Activated T-cell treated with anti-CD3 and anti-CD28 coated beads, Interleukin-2, amount 50 U/mL, for 24 hours (primary cell): ENCODE data around the gene NDUFS8.

Experiments used
- DNase-seq: peaks from one replicate; pipeline ENCODE4 v3.0.0-alpha.2; 2020
- H3K27ac Mint-ChIP-seq: 2 replicates; pipeline ENCODE4 v1.8.0; 2020; ENCODE audit warnings: mild to moderate bottlenecking, mixed read lengths
- H3K27me3 Mint-ChIP-seq: 2 replicates; pipeline ENCODE4 v1.8.0; 2020; ENCODE audit warnings: mixed read lengths
- H3K36me3 Mint-ChIP-seq: 2 replicates; pipeline ENCODE4 v1.8.0; 2020; ENCODE audit warnings: low read depth, mixed read lengths
- H3K4me1 Mint-ChIP-seq: 2 replicates; pipeline ENCODE4 v1.8.0; 2020; ENCODE audit warnings: low read depth, mixed read lengths
- H3K4me3 Mint-ChIP-seq: 2 replicates; pipeline ENCODE4 v1.8.0; 2020; ENCODE audit warnings: mild to moderate bottlenecking, moderate library complexity, mixed read lengths
- H3K9me3 Mint-ChIP-seq: 2 replicates; pipeline ENCODE4 v1.8.0; 2020; ENCODE audit warnings: mixed read lengths

Gene NDUFS8

DNA sequence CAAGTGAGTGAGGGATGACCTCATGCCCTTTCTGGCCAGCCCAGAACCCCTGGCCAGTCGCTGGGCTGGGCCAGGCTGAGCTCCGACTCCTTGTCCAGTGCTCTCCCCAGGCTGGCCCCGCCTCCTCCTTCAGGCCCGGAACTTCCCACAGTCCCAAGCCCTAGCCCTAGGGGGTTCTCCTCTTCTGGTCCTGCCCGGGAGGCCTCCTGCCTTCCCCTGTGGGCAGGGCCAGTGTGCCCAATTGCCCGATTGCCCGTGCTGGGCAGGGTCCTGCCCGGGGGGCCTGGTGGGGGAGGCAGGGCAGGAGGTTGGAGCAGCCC lies 12.5 kb downstream of the NDUFS8 start:
- H3K27me3 Mint-ChIP-seq: no peaks in the 10 kb centered on the region
- peaks cover 18% of the 10 kb centered on the region for H3K4me1 Mint-ChIP-seq
- peaks cover 52% of the 10 kb centered on the region for H3K36me3 Mint-ChIP-seq
- H3K9me3 Mint-ChIP-seq: no peaks in the 10 kb centered on the region
- H3K4me3 Mint-ChIP-seq: no peak overlapping the region
- H3K27ac Mint-ChIP-seq: no peak overlapping the region
- no peak for DNase-seq

DNA sequence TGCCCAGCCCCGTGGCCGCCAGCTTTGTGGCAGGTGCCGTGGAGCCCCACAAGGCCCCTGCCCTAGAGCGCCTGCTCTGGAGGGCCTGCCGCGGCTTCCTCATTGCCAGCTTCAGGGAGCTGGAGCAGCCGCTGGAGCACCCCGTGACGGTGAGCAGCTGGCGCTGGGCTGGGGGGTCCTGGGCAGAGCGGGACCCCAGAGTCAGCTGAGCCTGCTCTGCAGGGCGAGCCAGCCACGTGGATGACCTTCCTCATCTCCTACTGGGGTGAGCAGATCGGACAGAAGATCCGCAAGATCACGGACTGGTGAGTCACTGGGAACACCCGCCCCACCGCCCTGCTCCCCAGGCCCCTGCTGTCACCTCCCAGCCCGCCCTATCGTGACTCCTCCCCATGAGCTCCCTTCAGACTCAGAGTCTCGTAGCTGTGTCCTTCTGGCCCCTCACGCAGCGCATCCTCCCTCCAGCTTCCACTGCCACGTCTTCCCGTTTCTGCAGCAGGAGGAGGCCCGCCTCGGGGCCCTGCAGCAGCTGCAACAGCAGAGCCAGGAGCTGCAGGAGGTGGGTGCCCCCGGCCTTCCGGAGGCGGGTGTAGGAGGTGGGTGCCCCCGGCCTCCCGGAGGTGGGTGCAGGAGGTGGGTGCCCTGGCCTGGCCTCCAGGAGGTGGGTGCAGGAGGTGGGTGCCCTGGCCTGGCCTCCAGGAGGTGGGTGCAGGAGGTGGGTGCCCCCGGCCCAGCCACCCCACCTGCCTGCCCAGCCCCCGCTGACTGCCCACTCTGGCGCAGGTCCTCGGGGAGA lies 13.1 kb downstream of the NDUFS8 start:
- Mint-ChIP-seq H3K9me3 (no peaks in the 10 kb centered on the region), H3K36me3 (peaks cover 57% of the 10 kb centered on the region), H3K27me3 (no peaks in the 10 kb centered on the region), H3K4me3 (no peak overlapping the region), H3K4me1 (peaks cover 16% of the 10 kb centered on the region), H3K27ac (no peak overlapping the region)
- no peak for DNase-seq

DNA sequence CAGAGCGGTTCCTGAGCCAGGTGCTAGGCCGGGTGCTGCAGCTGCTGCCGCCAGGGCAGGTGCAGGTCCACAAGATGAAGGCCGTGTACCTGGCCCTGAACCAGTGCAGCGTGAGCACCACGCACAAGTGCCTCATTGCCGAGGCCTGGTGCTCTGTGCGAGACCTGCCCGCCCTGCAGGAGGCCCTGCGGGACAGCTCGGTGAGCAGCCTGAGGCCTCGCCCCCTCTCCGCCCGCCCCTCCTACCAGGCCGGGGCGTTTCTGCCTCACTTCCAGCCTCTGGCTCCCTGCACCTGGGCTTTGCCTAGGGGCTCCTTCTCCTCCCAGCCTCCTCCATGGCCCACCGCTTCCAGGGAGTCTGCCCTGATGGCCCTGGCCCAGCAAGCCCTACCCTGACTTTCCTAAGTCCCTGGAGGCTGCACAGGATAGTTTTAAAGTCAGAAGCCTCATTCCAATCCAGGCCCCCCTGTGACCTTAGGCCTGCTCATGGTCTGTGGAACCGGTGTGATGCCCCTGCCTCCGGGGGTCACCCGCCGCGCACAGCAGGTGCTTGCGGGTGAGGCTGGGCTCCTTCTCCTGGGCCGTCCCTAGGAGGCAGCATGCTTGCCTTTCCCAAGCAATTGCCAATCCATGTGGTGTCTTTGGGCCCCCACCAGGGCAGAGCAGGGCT lies 13.8 kb downstream of the NDUFS8 start:
- H3K27ac Mint-ChIP-seq: no peak overlapping the region
- peaks cover 63% of the 10 kb centered on the region for H3K36me3 Mint-ChIP-seq
- H3K9me3 Mint-ChIP-seq: no peaks in the 10 kb centered on the region
- H3K4me3 Mint-ChIP-seq: no peak overlapping the region
- peaks cover 15% of the 10 kb centered on the region for H3K4me1 Mint-ChIP-seq
- no peaks in the 10 kb centered on the region for H3K27me3 Mint-ChIP-seq
- DNase-seq: no peak

DNA sequence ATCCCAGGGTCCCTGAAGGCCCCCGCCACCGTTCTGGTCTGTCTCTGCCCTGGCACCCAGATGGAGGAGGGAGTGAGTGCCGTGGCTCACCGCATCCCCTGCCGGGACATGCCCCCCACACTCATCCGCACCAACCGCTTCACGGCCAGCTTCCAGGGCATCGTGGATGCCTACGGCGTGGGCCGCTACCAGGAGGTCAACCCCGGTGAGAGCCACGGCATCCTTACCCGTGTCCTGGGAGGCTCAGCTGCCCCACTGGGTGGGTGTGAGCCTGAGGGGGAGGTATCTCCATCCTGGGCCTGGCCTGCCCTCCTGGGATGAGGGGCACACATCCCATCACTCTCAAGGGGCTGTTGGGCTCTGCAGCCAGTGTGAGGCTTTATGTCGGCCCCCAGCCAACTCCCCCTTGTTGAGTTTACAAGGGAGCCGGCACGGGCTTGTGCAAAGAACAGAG lies 14.4 kb downstream of the NDUFS8 start:
- peaks cover 13% of the 10 kb centered on the region for H3K4me1 Mint-ChIP-seq
- no peak overlapping the region for H3K4me3 Mint-ChIP-seq
- no peak overlapping the region for H3K27ac Mint-ChIP-seq
- H3K27me3 Mint-ChIP-seq: no peaks in the 10 kb centered on the region
- H3K9me3 Mint-ChIP-seq: no peaks in the 10 kb centered on the region
- no peak for DNase-seq
- peaks cover 60% of the 10 kb centered on the region for H3K36me3 Mint-ChIP-seq

DNA sequence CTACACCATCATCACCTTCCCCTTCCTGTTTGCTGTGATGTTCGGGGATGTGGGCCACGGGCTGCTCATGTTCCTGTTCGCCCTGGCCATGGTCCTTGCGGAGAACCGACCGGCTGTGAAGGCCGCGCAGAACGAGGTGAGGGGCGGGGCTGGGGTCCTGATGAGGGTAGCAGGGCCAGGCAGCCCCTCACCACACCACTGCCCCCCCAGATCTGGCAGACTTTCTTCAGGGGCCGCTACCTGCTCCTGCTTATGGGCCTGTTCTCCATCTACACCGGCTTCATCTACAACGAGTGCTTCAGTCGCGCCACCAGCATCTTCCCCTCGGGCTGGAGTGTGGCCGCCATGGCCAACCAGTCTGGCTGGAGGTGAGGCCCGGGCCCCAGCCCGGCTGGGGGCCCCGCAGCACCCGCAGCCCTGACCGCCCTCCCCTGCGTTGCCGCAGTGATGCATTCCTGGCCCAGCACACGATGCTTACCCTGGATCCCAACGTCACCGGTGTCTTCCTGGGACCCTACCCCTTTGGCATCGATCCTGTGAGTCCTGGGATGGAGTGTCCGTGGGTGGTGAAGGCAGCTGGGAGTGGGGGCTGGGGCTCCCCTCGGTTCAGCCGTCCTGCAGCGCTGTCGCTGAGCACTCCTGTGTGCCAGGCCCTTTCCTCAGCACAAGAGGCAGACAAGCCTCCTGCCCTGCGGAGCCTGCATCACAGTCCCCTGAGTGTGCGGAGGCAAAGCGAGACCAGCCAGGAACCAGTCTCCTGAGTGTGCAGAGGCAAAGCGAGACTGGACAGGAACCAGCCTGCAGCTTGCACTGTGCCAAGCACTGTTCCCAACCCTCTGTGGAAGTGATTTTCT lies 17.2 kb downstream of the NDUFS8 start:
- Mint-ChIP-seq H3K27me3 (no peaks in the 10 kb centered on the region), H3K36me3 (peaks cover 75% of the 10 kb centered on the region), H3K27ac (peak overlapping the region; percentile 66), H3K9me3 (no peaks in the 10 kb centered on the region), H3K4me1 (no peaks in the 10 kb centered on the region), H3K4me3 (no peak overlapping the region)
- DNase-seq: no peak

DNA sequence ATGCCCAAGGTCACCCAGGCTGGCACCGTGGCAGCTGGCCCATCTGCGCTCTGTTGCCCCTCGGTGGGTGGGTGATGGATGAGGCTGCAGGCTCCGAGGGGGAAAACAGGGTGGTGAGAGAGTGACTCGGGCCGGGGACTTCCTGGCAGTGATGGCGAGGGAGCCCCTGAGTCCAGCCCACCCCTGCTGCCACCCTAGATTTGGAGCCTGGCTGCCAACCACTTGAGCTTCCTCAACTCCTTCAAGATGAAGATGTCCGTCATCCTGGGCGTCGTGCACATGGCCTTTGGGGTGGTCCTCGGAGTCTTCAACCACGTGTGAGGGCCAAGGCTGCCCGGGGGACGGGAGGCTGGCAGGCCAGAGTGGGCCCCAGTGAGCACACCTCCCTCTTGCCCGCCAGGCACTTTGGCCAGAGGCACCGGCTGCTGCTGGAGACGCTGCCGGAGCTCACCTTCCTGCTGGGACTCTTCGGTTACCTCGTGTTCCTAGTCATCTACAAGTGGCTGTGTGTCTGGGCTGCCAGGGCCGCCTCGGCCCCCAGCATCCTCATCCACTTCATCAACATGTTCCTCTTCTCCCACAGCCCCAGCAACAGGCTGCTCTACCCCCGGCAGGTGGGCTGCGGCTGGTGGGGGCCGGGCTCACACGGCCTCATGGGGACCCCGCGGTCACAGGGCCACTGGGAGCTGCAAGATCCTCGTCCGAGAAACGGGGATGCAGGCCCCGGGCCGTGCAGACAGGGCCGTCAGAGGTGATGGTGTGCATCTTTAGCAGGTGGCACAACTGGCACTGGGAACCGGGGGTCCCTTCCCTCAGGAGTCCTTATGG lies 18.4 kb downstream of the NDUFS8 start:
- Mint-ChIP-seq H3K9me3 (no peaks in the 10 kb centered on the region), H3K27me3 (no peaks in the 10 kb centered on the region), H3K4me1 (no peaks in the 10 kb centered on the region), H3K27ac (no peak overlapping the region), H3K36me3 (peaks cover 82% of the 10 kb centered on the region), H3K4me3 (no peak overlapping the region)
- DNase-seq: peak; percentile 14

DNA sequence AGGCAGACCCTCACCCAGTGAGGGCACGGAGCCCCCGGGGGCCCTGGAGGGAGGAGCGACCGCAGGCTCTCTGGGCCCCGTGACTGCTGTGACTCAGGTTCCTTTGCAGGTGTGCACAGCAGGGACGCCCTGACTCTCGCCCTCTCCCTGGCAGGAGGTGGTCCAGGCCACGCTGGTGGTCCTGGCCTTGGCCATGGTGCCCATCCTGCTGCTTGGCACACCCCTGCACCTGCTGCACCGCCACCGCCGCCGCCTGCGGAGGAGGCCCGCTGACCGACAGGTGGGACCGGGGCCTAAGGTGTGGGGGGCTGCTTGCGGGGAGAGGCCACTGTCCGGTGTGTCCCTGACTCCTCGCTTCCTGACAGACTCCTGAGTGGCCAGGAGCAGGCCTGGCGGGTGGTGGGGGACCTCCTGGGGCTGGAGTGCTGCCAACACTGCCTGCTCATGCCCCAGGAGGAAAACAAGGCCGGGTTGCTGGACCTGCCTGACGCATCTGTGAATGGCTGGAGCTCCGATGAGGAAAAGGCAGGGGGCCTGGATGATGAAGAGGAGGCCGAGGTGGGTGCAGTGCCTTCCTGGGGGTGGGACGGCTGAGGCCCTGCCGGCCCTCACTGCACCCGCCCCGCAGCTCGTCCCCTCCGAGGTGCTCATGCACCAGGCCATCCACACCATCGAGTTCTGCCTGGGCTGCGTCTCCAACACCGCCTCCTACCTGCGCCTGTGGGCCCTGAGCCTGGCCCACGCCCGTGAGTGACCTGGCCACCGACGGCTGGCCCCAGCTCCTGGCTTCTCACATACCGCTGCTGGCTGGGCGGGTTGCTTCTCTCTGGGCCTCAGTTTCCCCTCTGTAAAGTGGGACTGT lies 19.3 kb downstream of the NDUFS8 start:
- Mint-ChIP-seq H3K27ac (no peak overlapping the region), H3K4me1 (no peaks in the 10 kb centered on the region), H3K36me3 (peaks cover 77% of the 10 kb centered on the region), H3K27me3 (no peaks in the 10 kb centered on the region), H3K9me3 (no peaks in the 10 kb centered on the region), H3K4me3 (no peak overlapping the region)
- peak; percentile 14 for DNase-seq

DNA sequence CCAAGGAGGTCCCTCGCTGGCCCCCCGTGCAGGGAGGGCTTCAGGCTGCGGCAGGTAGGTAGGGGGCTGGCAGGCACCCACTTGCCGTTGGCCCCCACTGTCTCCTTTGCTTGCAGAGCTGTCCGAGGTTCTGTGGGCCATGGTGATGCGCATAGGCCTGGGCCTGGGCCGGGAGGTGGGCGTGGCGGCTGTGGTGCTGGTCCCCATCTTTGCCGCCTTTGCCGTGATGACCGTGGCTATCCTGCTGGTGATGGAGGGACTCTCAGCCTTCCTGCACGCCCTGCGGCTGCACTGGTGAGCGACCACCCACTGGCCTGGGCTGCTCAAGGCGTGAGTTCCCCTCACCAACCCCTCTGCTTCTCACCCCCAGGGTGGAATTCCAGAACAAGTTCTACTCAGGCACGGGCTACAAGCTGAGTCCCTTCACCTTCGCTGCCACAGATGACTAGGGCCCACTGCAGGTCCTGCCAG lies 19.9 kb downstream of the NDUFS8 start:
- no peak for DNase-seq
- no peaks in the 10 kb centered on the region for H3K9me3 Mint-ChIP-seq
- H3K36me3 Mint-ChIP-seq: peaks cover 70% of the 10 kb centered on the region
- no peaks in the 10 kb centered on the region for H3K27me3 Mint-ChIP-seq
- no peaks in the 10 kb centered on the region for H3K4me1 Mint-ChIP-seq
- no peak overlapping the region for H3K27ac Mint-ChIP-seq
- no peak overlapping the region for H3K4me3 Mint-ChIP-seq

DNA sequence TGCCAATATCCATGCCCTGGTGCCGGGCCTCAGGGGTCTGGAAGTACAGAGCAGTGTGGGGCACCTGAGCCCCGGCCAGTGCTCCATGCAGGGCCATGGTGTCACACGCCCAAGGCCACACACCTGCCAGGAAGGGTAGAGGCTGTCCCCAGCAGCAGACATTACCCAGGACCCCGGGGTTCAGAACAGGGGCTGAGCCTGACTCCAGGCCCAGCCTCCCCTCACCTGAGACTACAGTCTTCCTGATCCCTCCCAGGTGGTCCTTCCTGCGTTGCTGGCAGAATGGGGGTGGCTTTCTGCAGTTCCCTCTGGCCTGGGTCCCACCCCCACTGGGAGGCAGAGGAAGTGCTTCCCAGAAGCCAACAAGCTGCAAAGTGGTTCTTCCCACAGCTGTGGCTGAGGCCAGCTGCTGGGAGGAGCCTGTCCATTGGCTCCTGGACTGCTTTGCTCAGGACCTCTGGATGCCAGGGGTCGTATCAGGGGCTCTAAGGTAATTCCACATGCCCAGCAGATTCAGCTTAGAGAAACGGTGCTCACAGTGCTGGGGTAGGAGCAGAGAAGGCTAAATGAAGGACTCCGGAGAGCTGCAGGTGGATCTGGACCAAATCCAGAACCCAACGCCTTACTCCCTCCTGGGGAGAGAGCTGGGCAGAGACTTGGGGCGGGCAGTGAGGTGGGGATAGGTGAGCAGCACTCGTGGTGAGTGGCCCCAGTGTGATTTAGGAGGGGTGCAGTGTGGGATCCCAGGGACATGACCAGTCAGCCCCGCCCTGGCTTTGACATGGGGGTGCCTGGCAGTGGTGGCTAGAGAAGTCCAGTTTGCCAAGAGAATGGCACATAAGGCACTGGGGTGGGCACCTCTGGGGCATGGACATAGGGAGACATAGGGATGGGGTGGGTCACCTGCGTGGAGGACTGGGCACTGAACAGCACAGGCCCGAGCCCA lies 21.0 kb downstream of the NDUFS8 start:
- H3K4me1 Mint-ChIP-seq: peaks cover 3% of the 10 kb centered on the region
- H3K36me3 Mint-ChIP-seq: peaks cover 60% of the 10 kb centered on the region
- H3K27ac Mint-ChIP-seq: peak overlapping the region; percentile 74
- DNase-seq: no peak
- no peaks in the 10 kb centered on the region for H3K27me3 Mint-ChIP-seq
- H3K9me3 Mint-ChIP-seq: no peaks in the 10 kb centered on the region
- H3K4me3 Mint-ChIP-seq: no peak overlapping the region

DNA sequence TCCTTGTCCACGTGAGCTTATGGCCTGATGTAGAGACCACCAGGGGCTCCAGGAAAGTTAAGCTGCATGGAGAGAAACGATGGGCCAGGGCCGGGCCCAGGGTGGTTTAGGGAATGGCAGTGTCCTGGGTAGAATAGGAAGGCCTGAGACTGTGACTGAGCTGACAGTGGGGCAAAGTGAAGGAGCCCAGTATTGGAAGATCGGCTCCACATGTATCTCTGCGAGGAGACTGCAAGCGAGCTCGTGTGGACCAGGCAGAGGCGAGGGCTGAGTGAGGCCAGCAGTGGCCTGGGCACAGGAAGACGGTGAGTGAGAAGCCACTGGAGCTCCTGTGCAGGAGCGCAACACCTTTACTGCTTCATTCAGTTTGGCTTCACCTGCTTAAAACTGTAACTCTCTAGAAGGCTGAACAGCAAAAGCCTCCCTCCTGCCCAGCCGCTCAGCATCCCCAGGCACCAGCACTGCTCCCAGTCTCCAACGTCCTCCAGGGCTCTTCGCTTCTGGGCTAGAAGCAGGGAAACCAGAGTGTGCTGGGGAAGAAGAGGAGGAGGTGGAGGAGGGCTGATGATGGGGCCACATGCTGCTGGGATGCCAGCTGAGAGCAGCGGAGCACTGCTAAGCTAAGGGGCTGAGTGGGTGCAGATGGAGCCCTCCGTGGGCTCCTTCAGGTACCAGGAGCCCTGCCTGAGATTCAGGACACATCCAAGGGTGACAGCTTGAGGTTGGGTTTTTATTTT lies 21.8 kb downstream of the NDUFS8 start:
- H3K4me3 Mint-ChIP-seq: no peak overlapping the region
- H3K27ac Mint-ChIP-seq: peak overlapping the region; percentile 74
- no peak for DNase-seq

DNA sequence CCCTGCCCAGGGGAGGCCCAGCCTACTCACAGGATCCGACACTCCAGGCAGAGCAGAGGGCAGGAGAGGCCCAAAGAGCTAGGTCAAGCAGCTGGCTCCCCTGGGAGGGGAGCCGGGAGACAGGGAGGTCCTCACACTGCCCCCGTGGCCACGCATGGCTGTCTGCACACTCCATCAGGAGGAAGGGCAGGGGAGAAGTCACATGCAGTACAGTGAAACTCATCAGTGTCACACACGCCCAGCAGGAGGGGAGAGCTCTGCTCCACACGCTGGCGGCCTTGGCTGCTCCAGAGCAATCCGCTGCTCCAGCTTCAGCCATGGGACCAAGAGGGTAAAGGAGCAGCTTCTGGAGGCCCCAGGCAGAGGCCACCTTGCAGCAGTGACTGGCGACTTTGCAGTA lies 22.6 kb downstream of the NDUFS8 start:
- Mint-ChIP-seq H3K27ac (peak overlapping the region; percentile 44), H3K36me3 (peaks cover 49% of the 10 kb centered on the region), H3K4me3 (no peak overlapping the region), H3K9me3 (no peaks in the 10 kb centered on the region), H3K4me1 (peaks cover 3% of the 10 kb centered on the region), H3K27me3 (no peaks in the 10 kb centered on the region)
- DNase-seq: no peak

More for the DNA sequence above, 21.8 kb downstream of the NDUFS8 start:
- H3K4me1 Mint-ChIP-seq: peaks cover 3% of the 10 kb centered on the region
- H3K9me3 Mint-ChIP-seq: no peaks in the 10 kb centered on the region
- no peaks in the 10 kb centered on the region for H3K27me3 Mint-ChIP-seq
- H3K36me3 Mint-ChIP-seq: peaks cover 55% of the 10 kb centered on the region
